Large intestine (tissue), 3 donors: ENCODE results near the gene MCC. TPM values are rescaled to one million over a fixed set of nuclear protein-coding genes. Genes with fewer than 3 reads are reported as not detected.

ENCODE experiments used
- DNase-seq, 2 donors: peaks; one replicate each; pipeline versions ENCODE4 v3.0.0 to v3.0.0-alpha.2; 2013
- H3K27ac ChIP-seq: one replicate; pipeline ENCODE4 v1.5.1; 2013; ENCODE audit warnings: low read length
- H3K27me3 ChIP-seq: 2 replicates; pipeline ENCODE4 v1.6.1; 2013; ENCODE audit warnings: low read length; ENCODE audit not compliant: control insufficient read depth, insufficient read depth
- H3K36me3 ChIP-seq: 2 replicates; pipeline ENCODE4 v1.6.1; 2013; ENCODE audit warnings: low read length; ENCODE audit not compliant: control insufficient read depth, insufficient read depth
- H3K4me1 ChIP-seq: one replicate; pipeline ENCODE4 v1.6.1; 2013; ENCODE audit warnings: low read length; ENCODE audit not compliant: control insufficient read depth, insufficient read depth
- H3K4me3 ChIP-seq: one replicate; pipeline ENCODE4 v1.5.1; 2013; ENCODE audit warnings: low read length
- H3K9me3 ChIP-seq: one replicate; pipeline ENCODE4 v1.6.1; 2013; ENCODE audit warnings: mild to moderate bottlenecking, low read depth, low read length, moderate library complexity; ENCODE audit not compliant: control insufficient read depth
- WGBS: methylation state at CpG from one replicate; pipeline ENCODE4 v1.1.5; 2013; ENCODE audit warnings: low lambda C conversion rate; ENCODE audit not compliant: insufficient coverage; 5-methylcytosine and 5-hydroxymethylcytosine counted together
- polyA plus RNA-seq: library from polyadenylated mRNA; unstranded; fragments of 120-200 nt; gene quantifications from one replicate; pipeline ENCODE4 v1.2.1, GENCODE V29; 2013

The MCC gene
- polyA plus RNA-seq, 1 donor = 5.2 TPM

DNA sequence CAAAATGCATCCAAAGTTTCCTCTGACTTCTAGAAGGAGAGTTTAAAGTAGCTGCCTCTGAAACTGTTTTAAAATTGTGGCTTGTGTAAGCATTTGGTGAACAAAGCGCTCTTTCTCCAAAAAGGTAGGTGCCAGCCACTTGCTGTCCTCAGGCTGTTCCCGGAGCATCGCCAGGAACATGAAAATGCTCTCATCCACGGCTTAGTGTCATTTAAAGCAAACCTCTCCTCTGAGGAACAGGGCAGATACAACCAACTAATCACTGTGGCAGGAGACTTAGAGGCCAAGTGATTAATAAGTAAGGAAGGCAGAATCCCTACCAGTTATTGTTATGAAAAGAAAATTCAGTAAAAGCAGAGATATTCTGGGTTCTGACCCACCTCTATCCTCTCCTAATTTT, 346.1 kb downstream of the MCC start:
- Histone ChIP-seq H3K27me3 (no peaks in the 10 kb centered on the region), H3K27ac (no peak overlapping the region), H3K4me3 (no peak overlapping the region), H3K9me3 (no peaks in the 10 kb centered on the region), H3K4me1 (no peaks in the 10 kb centered on the region), H3K36me3 (no peaks in the 10 kb centered on the region)
- no CpG with 5 or more reads among the region's 4 CpGs for WGBS
- DNase-seq = no peak

DNA sequence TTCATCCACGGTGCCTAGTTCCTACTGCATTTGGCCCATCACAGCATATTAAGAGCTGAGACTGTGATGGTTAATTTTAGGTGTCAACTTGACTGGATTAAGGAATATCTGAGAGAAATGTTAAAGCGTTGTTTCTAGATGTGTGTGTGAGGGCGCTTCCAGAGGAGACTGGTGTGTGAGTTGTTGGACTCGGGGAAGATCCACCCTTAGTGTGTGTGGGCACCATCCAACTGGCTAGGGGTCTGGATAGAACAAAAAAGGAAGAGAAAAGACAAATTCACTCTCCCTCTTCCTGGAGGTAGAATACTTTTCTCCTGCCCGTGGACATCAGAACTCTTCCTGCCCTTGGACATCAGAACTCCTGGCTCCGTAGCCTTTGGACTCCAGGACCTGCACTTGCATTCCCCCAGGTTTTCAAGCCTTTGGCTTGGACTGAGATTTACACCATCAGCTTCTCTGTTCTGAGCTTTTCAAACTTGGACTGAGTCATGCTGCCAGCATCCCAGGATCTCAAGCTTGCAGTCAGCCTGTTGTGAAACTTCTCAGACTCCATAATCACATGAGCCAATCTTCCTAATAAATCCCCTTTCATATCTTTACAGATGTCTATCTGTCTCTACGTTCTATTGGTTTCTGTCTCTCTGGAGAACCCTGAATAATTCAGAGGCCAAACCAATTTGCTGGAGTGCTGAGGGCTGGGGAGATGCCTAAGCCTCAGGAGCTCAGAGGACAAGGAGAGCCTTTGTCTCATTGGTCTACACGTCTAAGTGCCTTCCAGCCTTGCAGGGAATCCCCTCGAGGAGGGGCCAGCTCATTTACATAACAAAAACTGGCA, 347.2 kb downstream of the MCC start:
- WGBS = 100% methylated on average over 2 of the region's 9 CpGs
- Histone ChIP-seq H3K4me1 (no peaks in the 10 kb centered on the region), H3K27me3 (no peaks in the 10 kb centered on the region), H3K36me3 (no peaks in the 10 kb centered on the region), H3K27ac (no peak overlapping the region), H3K4me3 (no peak overlapping the region), H3K9me3 (no peaks in the 10 kb centered on the region)
- no peak for DNase-seq

DNA sequence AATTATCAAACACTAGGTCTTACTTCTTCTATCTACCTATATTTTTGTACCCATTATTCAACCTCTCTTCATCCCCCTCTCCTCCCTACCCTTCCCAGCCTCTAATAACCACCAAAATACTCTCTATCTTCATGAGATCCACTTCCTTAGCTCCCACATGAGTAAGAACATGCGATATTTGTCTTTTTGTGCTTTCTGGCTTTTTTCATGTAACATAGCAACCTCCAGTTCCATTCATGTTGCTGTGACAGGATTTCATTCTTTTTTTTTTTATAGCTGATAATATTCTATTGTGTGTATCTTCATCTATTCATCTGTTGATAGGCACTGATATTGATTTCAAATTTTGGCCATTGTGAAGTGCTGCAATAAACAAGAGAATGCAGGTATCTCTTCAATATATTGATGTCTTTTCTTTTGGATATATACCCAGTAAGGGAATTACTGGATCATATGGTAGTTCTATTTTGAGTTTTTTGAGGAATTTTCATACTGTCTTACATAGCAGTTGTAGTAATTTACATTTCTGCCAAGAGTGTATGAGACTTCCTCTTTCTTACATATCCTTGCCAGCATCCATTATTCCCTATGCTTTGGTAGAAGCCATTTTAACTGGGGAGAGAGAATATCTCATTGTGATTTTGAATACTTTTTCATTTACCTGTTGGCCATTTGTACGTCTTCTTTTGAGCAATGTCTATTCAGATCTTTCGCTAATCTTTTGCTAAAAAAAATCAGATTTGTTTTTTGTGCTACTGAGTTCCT, 354.9 kb downstream of the MCC start:
- no peak overlapping the region for H3K27ac ChIP-seq
- 92% methylated on average over 2 of the region's 3 CpGs for WGBS
- H3K27me3 ChIP-seq = no peaks in the 10 kb centered on the region
- H3K9me3 ChIP-seq = no peaks in the 10 kb centered on the region
- no peaks in the 10 kb centered on the region for H3K36me3 ChIP-seq
- H3K4me1 ChIP-seq = no peaks in the 10 kb centered on the region
- DNase-seq = no peak
- H3K4me3 ChIP-seq = no peak overlapping the region

DNA sequence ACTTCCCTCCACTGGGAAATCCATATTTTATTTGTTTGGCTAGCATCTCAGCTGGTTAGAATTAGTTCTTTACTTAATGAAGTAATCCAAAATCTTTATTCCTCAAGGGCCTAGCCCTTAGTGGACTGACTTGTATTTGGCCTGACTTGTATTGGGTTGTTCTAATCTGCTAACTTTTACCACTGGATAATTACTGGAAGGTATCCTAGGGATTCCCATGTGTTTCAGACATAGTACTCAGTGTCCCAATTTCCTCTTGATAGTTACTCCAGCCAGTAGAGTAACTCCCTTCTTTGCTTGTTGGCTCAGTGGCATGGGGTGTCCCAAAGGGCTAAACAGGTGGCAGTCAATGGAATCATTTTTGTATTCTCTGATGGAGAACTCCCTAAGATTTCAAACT, 355.7 kb downstream of the MCC start:
- H3K4me3 ChIP-seq = no peak overlapping the region
- H3K36me3 ChIP-seq = no peaks in the 10 kb centered on the region
- no peaks in the 10 kb centered on the region for H3K9me3 ChIP-seq
- H3K27ac ChIP-seq = no peak overlapping the region
- H3K4me1 ChIP-seq = no peaks in the 10 kb centered on the region
- DNase-seq = no peak
- H3K27me3 ChIP-seq = no peaks in the 10 kb centered on the region

DNA sequence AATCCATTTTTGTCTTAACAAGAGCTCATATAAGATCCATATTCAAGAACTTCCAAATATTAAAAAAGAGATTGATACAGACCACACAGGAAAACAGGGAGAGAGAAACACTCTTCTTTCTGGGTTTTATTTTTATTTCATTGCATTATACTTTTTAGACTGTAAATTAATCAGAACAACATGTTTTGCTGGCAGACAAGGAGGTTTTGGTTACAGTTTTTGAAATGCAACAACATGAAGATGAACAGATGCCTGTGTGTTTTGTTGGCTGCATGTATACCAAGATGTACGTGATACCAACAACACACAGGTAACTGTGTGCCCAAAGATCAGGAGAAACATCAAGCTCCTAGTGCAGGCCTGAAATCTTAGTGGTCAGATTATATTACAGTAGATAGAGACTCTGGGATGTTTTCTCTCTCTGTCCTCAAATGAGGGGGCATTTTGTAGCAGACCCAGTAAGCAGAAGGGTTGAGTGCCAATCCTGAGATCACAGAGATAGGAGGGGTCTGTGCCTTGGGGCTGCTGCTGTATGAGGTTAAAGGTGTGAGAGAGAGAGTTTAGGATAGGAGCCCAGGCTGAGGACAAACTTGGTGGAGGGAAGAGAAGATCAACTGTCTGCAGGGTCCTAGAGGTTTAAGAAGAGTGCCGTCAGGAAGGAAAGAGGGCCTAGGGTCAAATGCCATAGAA, 359.5 kb downstream of the MCC start:
- WGBS = 0% methylated on average over 1 of the region's 2 CpGs
- no peaks in the 10 kb centered on the region for H3K4me1 ChIP-seq
- no peak for DNase-seq
- H3K27ac ChIP-seq = no peak overlapping the region
- no peaks in the 10 kb centered on the region for H3K9me3 ChIP-seq
- H3K36me3 ChIP-seq = no peaks in the 10 kb centered on the region
- no peaks in the 10 kb centered on the region for H3K27me3 ChIP-seq
- H3K4me3 ChIP-seq = no peak overlapping the region

DNA sequence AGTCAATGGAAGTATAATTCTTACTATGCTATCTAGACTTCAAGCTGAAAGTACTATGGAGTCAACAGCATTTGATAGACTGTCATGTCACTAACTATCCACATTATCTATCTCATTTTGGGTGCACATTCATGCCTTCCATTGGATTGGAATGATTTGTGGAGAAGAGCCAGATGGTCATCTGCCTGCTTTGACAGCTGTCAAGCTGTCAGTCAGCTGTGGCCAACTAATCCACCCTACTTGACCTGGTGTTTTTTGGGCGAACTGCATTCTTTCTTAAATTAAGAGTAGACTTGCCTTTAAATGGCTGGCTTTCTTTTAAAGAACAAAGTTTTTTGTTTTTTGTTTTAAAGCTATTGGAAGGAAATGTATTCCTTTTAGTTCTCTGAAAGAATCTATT, 360.2 kb downstream of the MCC start:
- Histone ChIP-seq H3K27me3 (no peaks in the 10 kb centered on the region), H3K4me3 (no peak overlapping the region), H3K9me3 (no peaks in the 10 kb centered on the region), H3K36me3 (no peaks in the 10 kb centered on the region), H3K4me1 (no peaks in the 10 kb centered on the region), H3K27ac (no peak overlapping the region)
- DNase-seq = no peak
- no CpG with 5 or more reads among the region's 1 CpG for WGBS

DNA sequence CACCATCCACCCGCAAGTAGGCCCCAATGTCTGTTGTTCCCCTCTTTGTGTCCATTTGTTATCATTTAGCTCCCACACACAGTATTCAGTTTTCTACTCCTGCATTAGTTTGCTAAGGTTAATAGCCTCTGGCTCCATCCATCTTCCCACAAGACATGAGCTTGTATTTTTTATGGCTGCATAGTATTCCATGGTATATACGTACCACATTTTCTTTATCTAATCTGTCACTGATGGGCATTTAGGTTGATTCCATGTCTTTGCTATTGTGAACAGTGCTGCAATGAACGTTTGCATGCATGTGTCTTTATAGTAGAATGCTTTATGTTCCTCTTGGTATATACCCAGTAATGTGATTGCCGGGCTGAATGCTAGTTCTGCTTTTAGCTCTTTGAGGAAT, 361.2 kb downstream of the MCC start:
- no peak for DNase-seq
- no peaks in the 10 kb centered on the region for H3K27me3 ChIP-seq
- no peak overlapping the region for H3K4me3 ChIP-seq
- no peaks in the 10 kb centered on the region for H3K36me3 ChIP-seq
- no peaks in the 10 kb centered on the region for H3K4me1 ChIP-seq
- H3K9me3 ChIP-seq = no peaks in the 10 kb centered on the region
- no peak overlapping the region for H3K27ac ChIP-seq
- 100% methylated on average over 1 of the region's 4 CpGs for WGBS

DNA sequence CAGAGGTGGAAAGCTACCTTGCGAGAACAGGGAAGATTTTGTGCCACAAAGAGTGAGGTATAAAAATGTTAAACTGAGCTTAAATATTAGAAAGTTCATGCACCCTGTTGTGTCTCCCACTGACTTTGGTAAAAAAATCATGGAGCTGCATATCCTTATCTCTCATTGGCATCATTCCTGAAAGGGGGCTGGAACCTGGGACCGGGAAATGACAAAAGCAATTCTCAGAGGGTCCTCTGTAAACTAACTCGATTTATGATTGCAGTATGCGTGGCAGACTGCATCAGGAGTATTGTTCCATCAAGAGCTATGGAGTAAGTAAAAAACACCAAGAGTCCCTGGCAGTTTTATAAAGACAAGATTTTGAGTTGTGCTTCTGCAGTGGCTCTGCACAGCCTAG, 362.9 kb downstream of the MCC start:
- Histone ChIP-seq H3K27me3 (no peaks in the 10 kb centered on the region), H3K27ac (no peak overlapping the region), H3K36me3 (no peaks in the 10 kb centered on the region), H3K9me3 (no peaks in the 10 kb centered on the region), H3K4me1 (no peaks in the 10 kb centered on the region), H3K4me3 (no peak overlapping the region)
- WGBS = 80% methylated on average over 1 of the region's 4 CpGs
- no peak for DNase-seq

DNA sequence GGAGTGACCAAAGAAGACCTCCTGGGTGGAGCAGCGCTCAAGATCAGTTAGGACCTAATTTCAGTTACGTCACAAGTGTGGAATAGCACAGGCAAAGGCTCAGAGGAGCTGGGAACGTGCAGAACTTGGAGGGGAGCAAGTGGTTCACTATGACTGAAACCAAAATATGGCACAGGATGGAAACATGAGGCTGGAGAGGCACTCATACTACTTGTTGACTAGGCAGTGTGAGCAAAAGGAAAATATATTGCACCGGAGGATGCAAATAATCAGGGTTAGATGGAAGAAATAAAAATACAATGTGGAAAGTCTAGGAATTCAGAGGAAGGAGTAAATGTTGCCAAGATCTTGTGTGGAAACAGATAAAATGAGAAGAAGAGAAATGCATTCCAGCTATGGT, 363.3 kb downstream of the MCC start:
- H3K4me3 ChIP-seq = no peak overlapping the region
- H3K4me1 ChIP-seq = no peaks in the 10 kb centered on the region
- no peaks in the 10 kb centered on the region for H3K9me3 ChIP-seq
- no peak for DNase-seq
- no peaks in the 10 kb centered on the region for H3K27me3 ChIP-seq
- no peak overlapping the region for H3K27ac ChIP-seq
- H3K36me3 ChIP-seq = no peaks in the 10 kb centered on the region
- 95% methylated on average over 4 of the region's 4 CpGs for WGBS

DNA sequence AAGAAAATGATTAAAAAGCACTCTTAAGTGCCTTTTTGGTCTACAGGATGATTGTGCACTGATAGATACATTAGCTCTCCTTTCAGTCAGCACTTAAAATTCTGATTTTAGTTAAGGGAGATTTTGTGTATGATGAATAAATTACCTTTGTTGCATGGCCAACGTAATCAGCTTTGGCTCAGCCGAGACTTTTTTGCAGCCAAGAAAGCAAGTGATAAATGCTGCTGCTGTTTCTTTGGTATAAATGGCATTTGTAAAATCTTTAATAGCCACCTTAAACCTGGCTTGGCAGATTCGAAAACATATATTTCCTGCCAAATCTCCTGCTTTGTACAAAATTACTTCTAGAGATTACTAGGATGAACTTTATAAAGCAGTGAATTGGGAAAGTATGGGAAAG, 364.0 kb downstream of the MCC start:
- no peaks in the 10 kb centered on the region for H3K9me3 ChIP-seq
- no CpG with 5 or more reads among the region's 3 CpGs for WGBS
- H3K36me3 ChIP-seq = no peaks in the 10 kb centered on the region
- H3K27ac ChIP-seq = no peak overlapping the region
- no peaks in the 10 kb centered on the region for H3K4me1 ChIP-seq
- H3K4me3 ChIP-seq = no peak overlapping the region
- H3K27me3 ChIP-seq = no peaks in the 10 kb centered on the region
- DNase-seq = no peak
